Spleen (tissue), 7 donors: ENCODE results near the gene PAMR1.

Experiments used
- CTCF ChIP-seq, 11 experiments: fragments of 200-600 bp in 7 of 11; fragments of 450-650 bp in 4 of 11; sonication (generic) in 4 of 11; IDR thresholded peaks in 8 of 11; conservative IDR thresholded peaks in 3 of 11; 1 replicate in 7 of 11; 2 replicates in 4 of 11; pipeline versions ENCODE4 v1.4.0 to v1.8.0; 2016 to 2021; ENCODE audit warnings: antibody characterized with exemption in 11 of 11, inconsistent platforms in 4 of 11, mild to moderate bottlenecking in 1 of 11
- POLR2A ChIP-seq, 3 donors: fragments of 450-650 bp; IDR thresholded peaks; one replicate each; pipeline ENCODE4 v1.5.1; 2017; ENCODE audit warnings: antibody characterized with exemption in 3 of 3, mild to moderate bottlenecking in 1 of 3
- donor health status: DM: no; HTN: no; CAD: no; lungs with moderate emphysema.
- donor health status: DM: no; HTN: no; CAD: no.
- donor health status: DM: no; HTN: no; CAD: no.

GRCh38 chr11:35553021-35553420, 27.6 kb upstream of the PAMR1 start:
- TF ChIP-seq CTCF (IDR thresholded peaks at IDR 0.05 in 8 of 11, conservative IDR thresholded peaks at IDR 0.05 in 3 of 11) (no peak), POLR2A (IDR thresholded peaks at IDR 0.05) (no peak)
